HCT116 (cell line): ENCODE measurements around the gene FURIN. TPM values are rescaled to one million over a fixed set of nuclear protein-coding genes. Genes with fewer than 3 reads are reported as not detected.

Experiments used
- ATAC-seq: fragments of 200-7000 bp; cut with Tn5 transposase; 2 replicates; pipeline ENCODE4 v1.9.1; 2020; ENCODE audit warnings: mild to moderate bottlenecking, moderate library complexity
- BruUV-seq: library from RNA; stranded (reverse); fragments of 400-500 nt; replicated peaks from 2 replicates; lab custom pipeline; 2021; lab: Mats Ljungman, UMichigan
- CTCF ChIA-PET: fragments of 300-600 bp; sonication (Branson Sonifier 250); formaldehyde crosslinking; loops from one replicate; lab custom pipeline; 2021; ENCODE audit warnings: antibody characterized with exemption; lab: Charles Lee
- POLR2A ChIA-PET: fragments of 300-600, 350-600 bp; sonication (Branson Sonifier 250); formaldehyde crosslinking; loops from one replicate; lab custom pipeline; 2021; ENCODE audit warnings: antibody characterized with exemption; lab: Charles Lee
- RAD21 ChIA-PET, 2 experiments: fragments of 300-600 bp; sonication (Branson Sonifier 250); formaldehyde crosslinking; loops; one replicate each; lab custom pipeline; 2023; ENCODE audit warnings: low total read pairs in 2 of 2; ENCODE audit not compliant: uncharacterized antibody in 2 of 2, unreplicated experiment in 2 of 2, low non-redundant PET in 1 of 2; lab: Charles Lee
- DNase-seq: peaks from one replicate; pipeline ENCODE4 v3.0.0-alpha.2; 2010; ENCODE audit warnings: low read depth, low spot score
- H2AFZ ChIP-seq: fragments of 200-600 bp; shearing (Covaris generic), sonication (generic); 2 replicates; pipeline ENCODE4 v1.6.1; 2017; ENCODE audit warnings: low read depth, mixed run types, mixed read lengths, antibody characterized with exemption, low read length; ENCODE audit not compliant: poor library complexity, severe bottlenecking
- H3K27ac ChIP-seq: 2 replicates; pipeline ENCODE4 v1.5.1; 2012; ENCODE audit warnings: low read depth, low read length
- H3K27me3 ChIP-seq: fragments of 200-600 bp; sonication (generic); 2 replicates; pipeline ENCODE4 v1.6.1; 2016; ENCODE audit warnings: mixed run types, low read length, mixed read lengths; ENCODE audit not compliant: insufficient read depth
- H3K36me3 ChIP-seq, 2 experiments: fragments of 200-500 bp in 1 of 2; fragments of 200-600 bp in 1 of 2; sonication (Bioruptor generic) in 1 of 2; sonication (generic) in 1 of 2; 2 replicates each; pipeline versions ENCODE4 v1.5.1 to v1.6.1; 2014 to 2016; ENCODE audit warnings: low read length in 2 of 2, inconsistent platforms in 1 of 2, mixed read lengths in 1 of 2, mixed run types in 1 of 2; ENCODE audit not compliant: insufficient read depth in 2 of 2, control insufficient read depth in 1 of 2
- H3K4me1 ChIP-seq, 2 experiments: fragments of 200-600 bp in 1 of 2; sonication (generic) in 1 of 2; 2 replicates each; pipeline versions ENCODE4 v1.5.1 to v1.6.1; 2012 to 2017; ENCODE audit warnings: low read length in 2 of 2, inconsistent platforms in 1 of 2, mild to moderate bottlenecking in 1 of 2, mixed read lengths in 1 of 2, mixed run types in 1 of 2, moderate library complexity in 1 of 2; ENCODE audit not compliant: insufficient read depth in 2 of 2, control insufficient read depth in 1 of 2
- H3K4me2 ChIP-seq: fragments of 200-600 bp; sonication (generic); 2 replicates; pipeline ENCODE4 v1.6.1; 2017; ENCODE audit warnings: mixed run types, low read length, mixed read lengths
- H3K4me3 ChIP-seq, 2 experiments: fragments of 200-600 bp in 1 of 2; sonication (generic) in 1 of 2; replicated peaks in 1 of 2; 2 replicates each; pipeline ENCODE4 v1.5.1; 2011 to 2016; ENCODE audit warnings: low read length in 2 of 2, control low read depth in 1 of 2, low read depth in 1 of 2, mild to moderate bottlenecking in 1 of 2, mixed read lengths in 1 of 2, mixed run types in 1 of 2
- H3K79me2 ChIP-seq: fragments of 200-600 bp; sonication (generic); 2 replicates; pipeline ENCODE4 v1.6.1; 2017; ENCODE audit warnings: mild to moderate bottlenecking, mixed run types, low read length, moderate library complexity, mixed read lengths; ENCODE audit not compliant: insufficient read depth
- H3K9ac ChIP-seq: fragments of 200-600 bp; sonication (generic); 2 replicates; pipeline ENCODE4 v1.6.1; 2016; ENCODE audit warnings: low read length, mixed read lengths
- H3K9me2 ChIP-seq: fragments of 200-600 bp; sonication (generic), shearing (Covaris generic); 2 replicates; pipeline ENCODE4 v1.6.1; 2017; ENCODE audit warnings: mixed run types, mild to moderate bottlenecking, moderate library complexity; ENCODE audit not compliant: insufficient read depth
- H3K9me3 ChIP-seq, 2 experiments: fragments of 200-500 bp in 1 of 2; fragments of 200-600 bp in 1 of 2; sonication (Bioruptor generic) in 1 of 2; sonication (generic) in 1 of 2; 2 replicates each; pipeline ENCODE4 v1.6.1; 2014 to 2017; ENCODE audit warnings: low read length in 2 of 2, mixed read lengths in 2 of 2, inconsistent platforms in 1 of 2, low read depth in 1 of 2, mild to moderate bottlenecking in 1 of 2, mixed run types in 1 of 2, moderate library complexity in 1 of 2; ENCODE audit not compliant: control insufficient read depth in 1 of 2, insufficient read depth in 1 of 2
- H4K20me1 ChIP-seq: fragments of 200-600 bp; sonication (generic), shearing (Covaris generic); 2 replicates; pipeline ENCODE4 v1.6.1; 2017; ENCODE audit warnings: mixed run types, mild to moderate bottlenecking, moderate library complexity; ENCODE audit not compliant: insufficient read depth
- CEBPB ChIP-seq: IDR thresholded peaks from 2 replicates; pipeline ENCODE4 v1.6.1; 2012; ENCODE audit warnings: low read depth
- CTCF ChIP-seq, 3 experiments: fragments of 200-600 bp in 1 of 3; sonication (generic) in 1 of 3; IDR thresholded peaks in 2 of 3; conservative IDR thresholded peaks in 1 of 3; 2 replicates each; pipeline ENCODE4 v1.5.1; 2012 to 2017; ENCODE audit warnings: low read depth in 2 of 3, low read length in 2 of 3, antibody characterized with exemption in 1 of 3, borderline replicate concordance in 1 of 3, control low read depth in 1 of 3, mild to moderate bottlenecking in 1 of 3, mixed read lengths in 1 of 3, mixed run types in 1 of 3, moderate library complexity in 1 of 3; ENCODE audit not compliant: insufficient read depth in 1 of 3
- EGR1 ChIP-seq: IDR thresholded peaks from 2 replicates; pipeline ENCODE4 v1.6.1; 2012; ENCODE audit warnings: low read depth
- ELF1 ChIP-seq: IDR thresholded peaks from 2 replicates; pipeline ENCODE4 v1.6.1; 2012; ENCODE audit warnings: low read depth, borderline replicate concordance
- EZH2 ChIP-seq: fragments of 200-600 bp; sonication (generic); IDR thresholded peaks from 2 replicates; pipeline ENCODE4 v1.6.1; 2017; ENCODE audit warnings: antibody characterized with exemption, mixed run types
- EZH2phosphoT487 ChIP-seq: fragments of 200-600 bp; IDR thresholded peaks from 2 replicates; pipeline ENCODE4 v1.6.1; 2018; ENCODE audit warnings: antibody characterized with exemption, borderline replicate concordance
- FOSL1 ChIP-seq: IDR thresholded peaks from 2 replicates; pipeline ENCODE4 v1.6.1; 2012; ENCODE audit warnings: low read depth
- JUND ChIP-seq: IDR thresholded peaks from 2 replicates; pipeline ENCODE4 v1.6.1; 2012
- MAX ChIP-seq: IDR thresholded peaks from 2 replicates; pipeline ENCODE4 v1.6.1; 2012
- POLR2A ChIP-seq: IDR thresholded peaks from 2 replicates; pipeline ENCODE4 v1.7.0; 2011; ENCODE audit warnings: borderline replicate concordance; ENCODE audit not compliant: insufficient read depth, insufficient read length; ENCODE audit errors: extremely low read depth
- SIN3A ChIP-seq: IDR thresholded peaks from 2 replicates; pipeline ENCODE4 v1.6.1; 2012; ENCODE audit warnings: low read depth
- SP1 ChIP-seq: IDR thresholded peaks from 2 replicates; pipeline ENCODE4 v1.6.1; 2012; ENCODE audit warnings: low read depth
- TCF7L2 ChIP-seq: IDR thresholded peaks from 2 replicates; pipeline ENCODE4 v1.7.0; 2011; ENCODE audit warnings: borderline replicate concordance, inconsistent platforms; ENCODE audit not compliant: insufficient read depth, insufficient read length; ENCODE audit errors: extremely low read depth
- ZFX ChIP-seq: fragments of 450-650 bp; IDR thresholded peaks from 2 replicates; pipeline ENCODE4 v1.6.1; 2017
- intact Hi-C: fragments of 100-400 bp; cut with micrococcal nuclease; formaldehyde crosslinking; loops from 2 replicates; pipeline ENCODE4 v1.10.0; 2022
- total RNA-seq: library from RNA; stranded (reverse); gene quantifications from one replicate; pipeline ENCODE4 v1.2.1, GENCODE V29; 2021; ENCODE audit not compliant: unreplicated experiment
- TF ChIP-seq, protein P1 (sequence below): IDR thresholded peaks from 2 replicates; pipeline ENCODE4 v1.6.1; 2012; ENCODE audit warnings: low read depth
- TF ChIP-seq, protein P2 (sequence below): IDR thresholded peaks from 2 replicates; pipeline ENCODE4 v1.6.1; 2011; ENCODE audit warnings: mild to moderate bottlenecking, low read length, moderate library complexity; ENCODE audit not compliant: insufficient replicate concordance; ENCODE audit errors: extremely low read depth

The FURIN gene
- total RNA-seq, 1 experiment from 2014 or later: 42.0 TPM

DNA sequence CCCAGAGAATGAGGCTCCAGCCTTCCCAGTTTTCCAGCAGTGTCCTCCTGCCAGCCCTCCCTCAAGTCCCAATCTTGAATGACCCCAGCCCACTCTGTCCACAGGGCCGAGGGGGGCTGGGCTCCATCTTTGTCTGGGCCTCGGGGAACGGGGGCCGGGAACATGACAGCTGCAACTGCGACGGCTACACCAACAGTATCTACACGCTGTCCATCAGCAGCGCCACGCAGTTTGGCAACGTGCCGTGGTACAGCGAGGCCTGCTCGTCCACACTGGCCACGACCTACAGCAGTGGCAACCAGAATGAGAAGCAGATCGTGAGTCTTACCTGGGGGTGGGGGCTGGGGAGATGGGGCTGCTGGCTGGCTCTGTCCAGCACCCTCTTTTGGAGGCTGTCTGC is 10.3 kb downstream of the FURIN start (continued):
- TF ChIP-seq CEBPB (no peak), MAX (no peak), EZH2 (no peak), FOSL1 (no peak), POLR2A (no peak), ELF1 (no peak), ZFX (no peak)

GRCh38 chr15:90879730-90880366 is 11.5 kb downstream of the FURIN start:
- intact Hi-C loops: no loop called here
- no TSS peak for BruUV-seq
- no peak overlapping the region for H3K9ac ChIP-seq

More at GRCh38 chr15:90879730-90880366, 11.5 kb downstream of the FURIN start:
- Histone ChIP-seq H4K20me1 (no peaks in the 10 kb centered on the region), H2AFZ (no peak overlapping the region), H3K9me3 (no peaks in the 10 kb centered on the region), H3K79me2 (0 out of 2 replicates have a peak, but pooled peaks cover 3% of the 10 kb centered on the region), H3K36me3 (peaks cover 10 to 11% of the 10 kb centered on the region in 2 experiments; a peak in 3 of 4 replicates), H3K9me2 (no peaks in the 10 kb centered on the region), H3K27me3 (no peaks in the 10 kb centered on the region), H3K4me3 (no peak overlapping the region), H3K27ac (no peak overlapping the region), H3K4me2 (no peak overlapping the region), H3K4me1 (no peaks in the 10 kb centered on the region; a peak in 1 of 4 replicates)
- ChIA-PET CTCF (no interaction called here), RAD21 (no interaction called here), POLR2A (no interaction called here)
- no peak for DNase-seq
- no peak for ATAC-seq
- TF ChIP-seq SP1 (no peak), SIN3A (no peak), EGR1 (no peak), CTCF (IDR thresholded peaks at IDR 0.05 in 2 of 3, conservative IDR thresholded peaks at IDR 0.05 in 1 of 3; ENCODE audit: borderline replicate concordance in 1 of 3, insufficient read depth in 1 of 3, low read depth in 2 of 3, low read length in 2 of 3) (no peak), TCF7L2 (no peak), JUND (no peak), EZH2phosphoT487 (no peak)
- TF ChIP-seq, protein P1, sequence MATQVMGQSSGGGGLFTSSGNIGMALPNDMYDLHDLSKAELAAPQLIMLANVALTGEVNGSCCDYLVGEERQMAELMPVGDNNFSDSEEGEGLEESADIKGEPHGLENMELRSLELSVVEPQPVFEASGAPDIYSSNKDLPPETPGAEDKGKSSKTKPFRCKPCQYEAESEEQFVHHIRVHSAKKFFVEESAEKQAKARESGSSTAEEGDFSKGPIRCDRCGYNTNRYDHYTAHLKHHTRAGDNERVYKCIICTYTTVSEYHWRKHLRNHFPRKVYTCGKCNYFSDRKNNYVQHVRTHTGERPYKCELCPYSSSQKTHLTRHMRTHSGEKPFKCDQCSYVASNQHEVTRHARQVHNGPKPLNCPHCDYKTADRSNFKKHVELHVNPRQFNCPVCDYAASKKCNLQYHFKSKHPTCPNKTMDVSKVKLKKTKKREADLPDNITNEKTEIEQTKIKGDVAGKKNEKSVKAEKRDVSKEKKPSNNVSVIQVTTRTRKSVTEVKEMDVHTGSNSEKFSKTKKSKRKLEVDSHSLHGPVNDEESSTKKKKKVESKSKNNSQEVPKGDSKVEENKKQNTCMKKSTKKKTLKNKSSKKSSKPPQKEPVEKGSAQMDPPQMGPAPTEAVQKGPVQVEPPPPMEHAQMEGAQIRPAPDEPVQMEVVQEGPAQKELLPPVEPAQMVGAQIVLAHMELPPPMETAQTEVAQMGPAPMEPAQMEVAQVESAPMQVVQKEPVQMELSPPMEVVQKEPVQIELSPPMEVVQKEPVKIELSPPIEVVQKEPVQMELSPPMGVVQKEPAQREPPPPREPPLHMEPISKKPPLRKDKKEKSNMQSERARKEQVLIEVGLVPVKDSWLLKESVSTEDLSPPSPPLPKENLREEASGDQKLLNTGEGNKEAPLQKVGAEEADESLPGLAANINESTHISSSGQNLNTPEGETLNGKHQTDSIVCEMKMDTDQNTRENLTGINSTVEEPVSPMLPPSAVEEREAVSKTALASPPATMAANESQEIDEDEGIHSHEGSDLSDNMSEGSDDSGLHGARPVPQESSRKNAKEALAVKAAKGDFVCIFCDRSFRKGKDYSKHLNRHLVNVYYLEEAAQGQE: no peak
- TF ChIP-seq, protein P2, sequence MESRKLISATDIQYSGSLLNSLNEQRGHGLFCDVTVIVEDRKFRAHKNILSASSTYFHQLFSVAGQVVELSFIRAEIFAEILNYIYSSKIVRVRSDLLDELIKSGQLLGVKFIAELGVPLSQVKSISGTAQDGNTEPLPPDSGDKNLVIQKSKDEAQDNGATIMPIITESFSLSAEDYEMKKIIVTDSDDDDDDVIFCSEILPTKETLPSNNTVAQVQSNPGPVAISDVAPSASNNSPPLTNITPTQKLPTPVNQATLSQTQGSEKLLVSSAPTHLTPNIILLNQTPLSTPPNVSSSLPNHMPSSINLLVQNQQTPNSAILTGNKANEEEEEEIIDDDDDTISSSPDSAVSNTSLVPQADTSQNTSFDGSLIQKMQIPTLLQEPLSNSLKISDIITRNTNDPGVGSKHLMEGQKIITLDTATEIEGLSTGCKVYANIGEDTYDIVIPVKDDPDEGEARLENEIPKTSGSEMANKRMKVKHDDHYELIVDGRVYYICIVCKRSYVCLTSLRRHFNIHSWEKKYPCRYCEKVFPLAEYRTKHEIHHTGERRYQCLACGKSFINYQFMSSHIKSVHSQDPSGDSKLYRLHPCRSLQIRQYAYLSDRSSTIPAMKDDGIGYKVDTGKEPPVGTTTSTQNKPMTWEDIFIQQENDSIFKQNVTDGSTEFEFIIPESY: no peak
